ENCODE results near the gene P3H2. TPM values are rescaled to one million over a fixed set of nuclear protein-coding genes. Genes with fewer than 3 reads are reported as not detected.
A peak's percentile ranks its signal among the peaks of the same experiment; 100 is the strongest.

P3H2 gene
- total RNA-seq, 4 donors from 2014 or later: 15.6 to 41.5 (median 27.1) TPM

GRCh38 chr3:190121383-190121782 lies 686 bp upstream of the P3H2 start:
- no peaks in the 10 kb centered on the region for H3K36me3 ChIP-seq
- no peaks in the 10 kb centered on the region for H3K9me3 ChIP-seq
- peak overlapping the region in 3 of 4 donors; percentile 73 to 92 (median 74) for H3K4me3 ChIP-seq
- 77% methylated on average over 12 of the region's 12 CpGs for WGBS
- intact Hi-C loops (cut with DNase I): loop anchor here (5.0 kb wide), 2 partner anchors 81 to 104 kb away; no protein-coding TSS in a partner anchor
- peaks cover 10 to 53% (median 43%) of the 10 kb centered on the region in 4 donors for H3K4me1 ChIP-seq
- peak overlapping the region; percentile 85 to 94 (median 90) for H3K27ac ChIP-seq (replicated peaks in 1 of 4)
- H3K27me3 ChIP-seq: no peaks in the 10 kb centered on the region
- no peak for DNase-seq (ENCODE audit: extremely low spot score)
- TF ChIP-seq CTCF (IDR thresholded peaks at IDR 0.05) (no peak), POLR2AphosphoS5 (IDR thresholded peaks at IDR 0.05) (no peak), POLR2A (IDR thresholded peaks at IDR 0.05; ENCODE audit: low read depth) (no peak), EP300 (IDR thresholded peaks at IDR 0.05) (no peak)

DNA sequence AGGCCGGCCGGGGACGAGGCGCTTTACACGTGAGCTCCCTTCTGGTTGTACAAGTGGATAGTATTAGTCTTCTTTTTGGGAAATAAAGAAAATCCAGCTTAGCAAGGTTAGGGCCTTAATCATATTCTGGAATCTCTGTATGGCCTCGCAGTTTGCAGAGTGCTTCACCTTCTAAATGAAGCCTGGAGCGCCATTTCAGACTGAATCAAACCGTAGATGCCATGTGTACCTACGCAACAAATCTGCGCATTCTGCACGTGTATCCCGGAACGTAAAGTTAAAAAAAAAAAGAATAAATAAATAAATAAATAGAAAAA lies 322 bp upstream of the P3H2 start:
- H3K36me3 ChIP-seq: no peaks in the 10 kb centered on the region
- H3K27ac ChIP-seq (replicated peaks in 1 of 4): peak overlapping the region; percentile 85 to 94 (median 90)
- intact Hi-C loops (cut with DNase I): loop anchor here (5.0 kb wide), 2 partner anchors 81 to 104 kb away; no protein-coding TSS in a partner anchor
- DNase-seq (ENCODE audit: extremely low spot score): no peak
- no peaks in the 10 kb centered on the region for H3K27me3 ChIP-seq
- TF ChIP-seq EP300 (IDR thresholded peaks at IDR 0.05) (no peak), CTCF (IDR thresholded peaks at IDR 0.05) (no peak), POLR2AphosphoS5 (IDR thresholded peaks at IDR 0.05) (no peak), POLR2A (IDR thresholded peaks at IDR 0.05; ENCODE audit: low read depth) (no peak)
- 30% methylated on average over 13 of the region's 13 CpGs for WGBS
- H3K9me3 ChIP-seq: no peaks in the 10 kb centered on the region
- H3K4me1 ChIP-seq: peaks cover 10 to 55% (median 43%) of the 10 kb centered on the region in 4 donors
- peak overlapping the region; percentile 73 to 92 (median 77) for H3K4me3 ChIP-seq

DNA sequence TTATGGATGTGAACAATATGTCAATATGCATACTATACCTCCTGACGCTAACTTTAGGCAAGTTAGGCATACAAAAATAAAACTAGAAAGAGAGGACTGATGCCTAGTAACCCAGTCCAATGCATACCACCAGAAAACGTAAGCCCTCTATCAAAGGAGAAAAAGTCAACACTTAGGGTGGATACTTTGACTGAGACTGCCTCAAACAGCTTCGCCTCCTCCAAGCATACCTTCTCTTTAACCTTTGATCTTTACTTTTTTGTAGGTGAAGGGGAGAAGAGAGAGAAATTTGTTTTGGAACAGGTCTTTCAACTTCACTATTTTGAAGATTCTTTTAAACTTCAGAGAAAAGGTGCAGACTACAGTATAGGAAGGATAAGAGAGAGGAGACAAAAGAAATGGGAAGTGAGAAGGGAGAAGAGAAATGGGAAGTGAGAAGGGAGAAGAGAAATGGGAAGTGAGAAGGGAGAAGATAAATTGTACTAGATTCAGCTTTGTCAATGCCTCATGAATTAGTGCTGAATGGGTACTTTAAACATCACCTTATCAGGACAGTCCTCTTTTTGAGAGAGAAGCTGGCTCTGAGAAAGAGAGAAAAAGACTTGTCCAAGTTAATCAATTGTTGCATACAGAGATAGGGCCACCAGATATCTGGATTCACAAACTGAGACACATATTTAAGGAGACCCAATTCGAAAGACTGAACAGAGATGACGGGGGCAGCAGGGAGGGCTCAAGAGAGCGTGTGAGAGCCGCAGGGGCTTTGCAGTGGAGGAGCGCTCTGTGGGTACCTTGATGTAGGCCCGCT lies 1.0 kb downstream of the P3H2 start:
- H3K4me3 ChIP-seq: peak overlapping the region; percentile 73 to 92 (median 77)
- H3K27ac ChIP-seq (replicated peaks in 1 of 4): peak overlapping the region; percentile 85 to 94 (median 90)
- no peak for DNase-seq (ENCODE audit: extremely low spot score)
- H3K27me3 ChIP-seq: no peaks in the 10 kb centered on the region
- no peaks in the 10 kb centered on the region for H3K9me3 ChIP-seq
- WGBS: 34% methylated on average over 8 of the region's 9 CpGs
- intact Hi-C loops (cut with DNase I): loop anchor here (2.0 to 5.0 kb wide), 3 partner anchors 83 to 153 kb away; no protein-coding TSS in a partner anchor
- TF ChIP-seq CTCF (IDR thresholded peaks at IDR 0.05) (no peak), EP300 (IDR thresholded peaks at IDR 0.05) (no peak), POLR2A (IDR thresholded peaks at IDR 0.05; ENCODE audit: low read depth) (no peak), POLR2AphosphoS5 (IDR thresholded peaks at IDR 0.05) (no peak)
- no peaks in the 10 kb centered on the region for H3K36me3 ChIP-seq
- peaks cover 10 to 55% (median 43%) of the 10 kb centered on the region in 4 donors for H3K4me1 ChIP-seq

- Histone ChIP-seq H3K4me3 (no peak overlapping the region), H3K4me1 (peaks cover 10 to 55% (median 43%) of the 10 kb centered on the region in 4 donors), H3K9me3 (no peaks in the 10 kb centered on the region), H3K27me3 (no peaks in the 10 kb centered on the region), H3K36me3 (no peaks in the 10 kb centered on the region), H3K27ac (replicated peaks in 1 of 4) (no peak overlapping the region)
- TF ChIP-seq POLR2A (IDR thresholded peaks at IDR 0.05; ENCODE audit: low read depth) (no peak), CTCF (IDR thresholded peaks at IDR 0.05) (no peak), EP300 (IDR thresholded peaks at IDR 0.05) (no peak), POLR2AphosphoS5 (IDR thresholded peaks at IDR 0.05) (no peak)
- intact Hi-C loops (cut with DNase I): loop anchor here (2.0 kb wide), 1 partner anchor 152 kb away; no protein-coding TSS in a partner anchor
- WGBS: 75% methylated on average over 3 of the region's 3 CpGs
- no peak for DNase-seq (ENCODE audit: extremely low spot score)
Observed at GRCh38 chr3:190118438-190118837, 2.3 kb downstream of the P3H2 start.
